OCI-LY1 (cell line): ENCODE results near the gene ZNF177.

Experiments
- H2AFZ ChIP-seq: fragments of 200-600 bp; sonication (generic), shearing (Covaris generic); 2 replicates; pipeline ENCODE4 v1.6.0; 2014; ENCODE audit warnings: antibody characterized with exemption, mild to moderate bottlenecking, low read length
- H3F3A ChIP-seq: fragments of 200-600 bp; sonication (generic), shearing (Covaris generic); 2 replicates; pipeline ENCODE4 v1.6.0; 2014; ENCODE audit warnings: mild to moderate bottlenecking, antibody characterized with exemption, low read length, moderate library complexity; ENCODE audit not compliant: insufficient read depth
- H3K27ac ChIP-seq: fragments of 200-600 bp; sonication (generic); 2 replicates; pipeline ENCODE4 v1.5.1; 2014; ENCODE audit warnings: low read length, mixed run types, mild to moderate bottlenecking, low read depth; ENCODE audit not compliant: poor library complexity, severe bottlenecking
- H3K27me3 ChIP-seq: fragments of 200-600 bp; sonication (generic); 2 replicates; pipeline ENCODE4 v1.6.0; 2014; ENCODE audit warnings: antibody characterized with exemption, mild to moderate bottlenecking, low read length, moderate library complexity; ENCODE audit not compliant: insufficient read depth
- H3K36me3 ChIP-seq: fragments of 200-600 bp; sonication (generic); 2 replicates; pipeline ENCODE4 v1.6.1; 2014; ENCODE audit warnings: mild to moderate bottlenecking, antibody characterized with exemption, low read length, moderate library complexity, mixed read lengths; ENCODE audit not compliant: insufficient read depth
- H3K4me1 ChIP-seq: fragments of 200-600 bp; sonication (generic); 2 replicates; pipeline ENCODE4 v1.5.1; 2014; ENCODE audit warnings: mild to moderate bottlenecking, low read length, moderate library complexity; ENCODE audit not compliant: insufficient read depth, severe bottlenecking
- H3K4me2 ChIP-seq: fragments of 200-600 bp; sonication (generic), shearing (Covaris generic); 2 replicates; pipeline ENCODE4 v1.6.1; 2014; ENCODE audit warnings: low read length
- H3K4me3 ChIP-seq: fragments of 200-600 bp; sonication (generic); 2 replicates; pipeline ENCODE4 v1.5.1; 2014; ENCODE audit warnings: low read length, low read depth, mild to moderate bottlenecking, mixed read lengths; ENCODE audit not compliant: poor library complexity, severe bottlenecking
- H3K79me2 ChIP-seq: fragments of 200-600 bp; shearing (Covaris generic); 2 replicates; pipeline ENCODE4 v1.6.1; 2016; ENCODE audit warnings: mixed run types, low read length, mixed read lengths; ENCODE audit not compliant: insufficient read depth
- H3K9ac ChIP-seq: fragments of 200-600 bp; sonication (generic), shearing (Covaris generic); 2 replicates; pipeline ENCODE4 v1.6.1; 2014; ENCODE audit warnings: mild to moderate bottlenecking, low read length, mixed read lengths
- H3K9me2 ChIP-seq: fragments of 200-600 bp; sonication (generic), shearing (Covaris generic); 2 replicates; pipeline ENCODE4 v1.6.1; 2014; ENCODE audit warnings: low read depth, mild to moderate bottlenecking, low read length, mixed read lengths
- H3K9me3 ChIP-seq: fragments of 200-600 bp; shearing (Covaris generic); 2 replicates; pipeline ENCODE4 v1.6.1; 2014; ENCODE audit warnings: low read length, mixed read lengths
- H4K20me1 ChIP-seq: fragments of 200-600 bp; sonication (generic), shearing (Covaris generic); 2 replicates; pipeline ENCODE4 v1.6.0; 2016; ENCODE audit warnings: mild to moderate bottlenecking, low read length; ENCODE audit not compliant: insufficient read depth
- EZH2 ChIP-seq: fragments of 200-600 bp; sonication (generic), shearing (Covaris generic); IDR thresholded peaks from 2 replicates; pipeline ENCODE4 v1.8.0; 2017; ENCODE audit warnings: borderline replicate concordance, mixed run types, mild to moderate bottlenecking, antibody characterized with exemption, low read length, moderate library complexity, mixed read lengths
- TF ChIP-seq, protein P1 (sequence below): fragments of 200-600 bp; sonication (generic), shearing (Covaris generic); IDR thresholded peaks from 2 replicates; pipeline ENCODE4 v1.5.1; 2017; ENCODE audit warnings: mild to moderate bottlenecking, antibody characterized with exemption, low read length, moderate library complexity, mixed read lengths

ZNF177 gene

DNA sequence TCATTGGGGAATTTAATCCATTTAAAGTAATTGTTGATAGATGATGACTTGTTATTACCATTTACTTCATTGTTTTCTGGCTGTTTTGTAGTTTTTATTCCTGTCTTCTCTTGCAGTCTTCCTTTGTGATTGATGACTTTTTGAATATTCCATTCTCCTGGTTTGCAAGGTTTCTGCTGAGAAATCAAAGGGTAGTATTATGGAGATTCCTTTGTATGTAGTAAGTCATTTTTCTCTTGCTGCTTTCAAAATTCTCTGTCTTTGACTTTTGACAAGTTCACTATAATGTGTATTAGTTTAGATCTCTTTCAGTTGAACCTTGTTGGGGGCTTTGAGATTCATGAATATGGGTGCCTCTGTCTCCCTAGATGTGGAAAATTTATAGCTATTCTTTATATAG lies 32.8 kb upstream of the ZNF177 start:
- H4K20me1 ChIP-seq, result no peaks in the 10 kb centered on the region
- no peaks in the 10 kb centered on the region for H3K79me2 ChIP-seq
- no peak for TF ChIP-seq EZH2
- TF ChIP-seq, protein P1, sequence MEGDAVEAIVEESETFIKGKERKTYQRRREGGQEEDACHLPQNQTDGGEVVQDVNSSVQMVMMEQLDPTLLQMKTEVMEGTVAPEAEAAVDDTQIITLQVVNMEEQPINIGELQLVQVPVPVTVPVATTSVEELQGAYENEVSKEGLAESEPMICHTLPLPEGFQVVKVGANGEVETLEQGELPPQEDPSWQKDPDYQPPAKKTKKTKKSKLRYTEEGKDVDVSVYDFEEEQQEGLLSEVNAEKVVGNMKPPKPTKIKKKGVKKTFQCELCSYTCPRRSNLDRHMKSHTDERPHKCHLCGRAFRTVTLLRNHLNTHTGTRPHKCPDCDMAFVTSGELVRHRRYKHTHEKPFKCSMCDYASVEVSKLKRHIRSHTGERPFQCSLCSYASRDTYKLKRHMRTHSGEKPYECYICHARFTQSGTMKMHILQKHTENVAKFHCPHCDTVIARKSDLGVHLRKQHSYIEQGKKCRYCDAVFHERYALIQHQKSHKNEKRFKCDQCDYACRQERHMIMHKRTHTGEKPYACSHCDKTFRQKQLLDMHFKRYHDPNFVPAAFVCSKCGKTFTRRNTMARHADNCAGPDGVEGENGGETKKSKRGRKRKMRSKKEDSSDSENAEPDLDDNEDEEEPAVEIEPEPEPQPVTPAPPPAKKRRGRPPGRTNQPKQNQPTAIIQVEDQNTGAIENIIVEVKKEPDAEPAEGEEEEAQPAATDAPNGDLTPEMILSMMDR, result no peak
- H3K27me3 ChIP-seq, result no peaks in the 10 kb centered on the region
- H3K4me2 ChIP-seq, result no peak overlapping the region
- H3K4me3 ChIP-seq, result no peak overlapping the region
- H3K9me3 ChIP-seq, result peaks cover 25% of the 10 kb centered on the region
- H2AFZ ChIP-seq, result no peak overlapping the region
- no peaks in the 10 kb centered on the region for H3F3A ChIP-seq
- peaks cover 37% of the 10 kb centered on the region for H3K36me3 ChIP-seq
- H3K9ac ChIP-seq, result no peak overlapping the region
- peaks cover 1% of the 10 kb centered on the region for H3K4me1 ChIP-seq
- no peak overlapping the region for H3K27ac ChIP-seq
- no peaks in the 10 kb centered on the region for H3K9me2 ChIP-seq

DNA sequence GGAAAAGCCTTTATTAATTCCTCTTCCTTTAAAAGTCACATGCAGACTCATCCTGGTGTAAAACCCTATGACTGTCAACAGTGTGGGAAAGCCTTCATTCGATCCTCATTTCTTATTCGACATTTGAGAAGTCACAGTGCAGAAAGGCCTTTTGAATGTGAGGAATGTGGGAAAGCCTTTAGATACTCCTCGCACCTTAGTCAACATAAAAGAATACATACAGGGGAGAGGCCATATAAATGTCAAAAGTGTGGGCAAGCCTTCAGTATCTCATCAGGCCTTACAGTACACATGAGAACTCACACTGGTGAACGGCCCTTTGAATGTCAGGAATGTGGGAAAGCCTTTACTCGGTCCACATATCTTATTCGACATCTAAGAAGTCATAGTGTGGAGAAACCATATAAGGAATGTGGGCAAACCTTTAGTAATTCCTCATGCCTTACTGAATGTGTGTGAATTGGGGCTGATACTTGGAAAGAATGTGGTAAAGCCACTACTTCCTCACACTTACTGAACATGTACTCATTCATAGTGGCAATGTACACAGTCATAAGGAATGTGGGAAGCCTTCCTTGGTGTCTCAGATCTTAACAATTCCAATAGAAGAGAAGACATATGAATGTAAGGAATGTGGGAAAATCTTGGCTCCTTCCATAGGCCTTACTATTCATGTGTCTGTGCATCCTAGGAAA lies 20.1 kb upstream of the ZNF177 start:
- Histone ChIP-seq H3K36me3 (peaks cover 39% of the 10 kb centered on the region), H3K4me2 (no peak overlapping the region), H3K9ac (no peak overlapping the region), H3K4me1 (no peaks in the 10 kb centered on the region), H4K20me1 (no peaks in the 10 kb centered on the region), H3K27me3 (no peaks in the 10 kb centered on the region), H3K79me2 (no peaks in the 10 kb centered on the region), H3K27ac (no peak overlapping the region), H3F3A (no peaks in the 10 kb centered on the region), H3K9me2 (no peaks in the 10 kb centered on the region), H2AFZ (no peak overlapping the region), H3K9me3 (peaks cover 50% of the 10 kb centered on the region), H3K4me3 (no peak overlapping the region)
- no peak for TF ChIP-seq EZH2
- TF ChIP-seq, protein P1, result no peak

DNA sequence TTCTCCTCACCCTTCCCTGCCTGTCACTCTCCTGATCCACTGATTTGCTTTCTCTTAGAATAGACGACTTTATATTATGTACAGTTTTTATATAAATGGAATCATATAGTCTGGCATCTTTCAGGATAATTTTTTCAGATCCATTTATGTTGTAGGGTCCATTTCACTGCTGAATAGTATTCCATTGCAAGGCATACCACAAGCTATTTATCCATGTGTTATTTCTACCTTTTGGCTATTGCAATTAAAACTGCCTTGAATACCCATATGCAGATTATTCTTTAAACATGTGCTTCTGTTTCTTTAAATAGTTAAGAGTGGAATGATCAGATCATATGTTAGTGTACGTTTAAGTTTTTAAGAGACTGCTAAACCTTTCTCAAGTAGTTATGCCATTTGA lies 17.8 kb upstream of the ZNF177 start:
- Histone ChIP-seq H3K4me3 (no peak overlapping the region), H3K27ac (no peak overlapping the region), H3K36me3 (peaks cover 24% of the 10 kb centered on the region), H3K9me2 (no peaks in the 10 kb centered on the region), H3F3A (no peaks in the 10 kb centered on the region), H3K27me3 (no peaks in the 10 kb centered on the region), H3K4me1 (no peaks in the 10 kb centered on the region), H2AFZ (no peak overlapping the region), H3K9me3 (peaks cover 41% of the 10 kb centered on the region), H4K20me1 (no peaks in the 10 kb centered on the region), H3K9ac (no peak overlapping the region), H3K79me2 (no peaks in the 10 kb centered on the region), H3K4me2 (no peak overlapping the region)
- TF ChIP-seq, protein P1, result no peak
- TF ChIP-seq EZH2, result no peak
